ENCODE results near the gene CNTNAP2.

The CNTNAP2 gene

DNA sequence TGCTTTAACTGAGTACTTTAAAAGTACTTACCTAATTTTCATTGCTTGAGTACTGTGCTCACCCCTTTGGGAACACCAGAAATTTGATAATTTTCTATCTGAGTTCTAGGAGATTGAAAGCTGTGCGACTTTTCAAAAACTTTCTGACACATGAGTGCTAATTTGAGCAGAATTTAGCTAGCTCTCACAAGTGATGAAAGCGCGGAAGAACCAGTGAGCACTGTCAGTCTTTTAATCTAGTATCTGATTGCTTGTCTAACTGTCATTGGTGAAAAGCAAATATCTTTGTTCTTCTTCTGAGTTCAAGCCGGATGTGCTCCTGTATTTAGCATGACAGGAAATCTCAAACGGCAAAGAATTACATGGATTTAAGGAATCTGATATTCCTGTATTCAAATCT lies 899.4 kb downstream of the CNTNAP2 start:
- DNase-seq (ENCODE audit: low read depth): no peak
- H3K4me3 ChIP-seq (ENCODE audit: low read depth, low read length): no peak overlapping the region

DNA sequence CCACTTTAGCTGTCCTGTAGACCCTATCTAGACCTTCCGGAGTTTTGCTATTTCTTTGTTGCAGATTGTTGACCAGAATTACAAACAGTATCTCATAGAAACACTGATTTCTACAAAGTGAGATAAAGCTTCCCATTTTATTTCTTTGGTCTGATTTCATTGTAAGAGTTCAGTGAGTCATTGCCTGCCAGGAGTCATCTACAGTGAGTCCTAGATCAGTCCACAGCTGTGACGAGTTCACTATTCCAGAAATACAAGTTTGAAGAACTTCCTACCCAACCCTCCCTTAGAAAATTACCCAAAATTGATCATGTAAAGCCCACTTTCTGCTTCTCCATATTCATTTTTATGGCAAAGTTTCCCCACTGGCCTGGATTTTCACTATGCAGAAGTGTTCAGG lies 905.5 kb downstream of the CNTNAP2 start:
- no peak for DNase-seq (ENCODE audit: low read depth)
- H3K4me3 ChIP-seq (ENCODE audit: low read depth, low read length): no peak overlapping the region

DNA sequence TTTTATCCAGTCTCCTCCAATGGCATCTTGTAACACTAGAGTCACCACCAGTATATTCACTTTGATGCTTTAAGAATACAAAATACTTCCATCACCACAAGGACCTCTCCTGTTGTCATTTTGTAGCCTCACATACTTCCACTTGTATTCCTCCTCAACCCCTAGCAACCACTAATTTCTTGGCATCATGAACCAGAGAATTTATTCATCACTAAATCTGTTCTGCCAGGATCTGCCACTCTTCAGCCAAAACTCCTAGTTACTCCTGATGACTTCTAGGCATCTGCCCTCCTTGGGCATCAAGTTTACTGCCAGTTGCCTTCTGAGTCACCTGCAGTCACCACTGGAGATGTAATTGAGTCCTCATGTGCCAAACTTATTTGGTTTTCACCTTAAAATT lies 906.8 kb downstream of the CNTNAP2 start:
- no peak overlapping the region for H3K4me3 ChIP-seq (ENCODE audit: low read depth, low read length)
- no peak for DNase-seq (ENCODE audit: low read depth)

DNA sequence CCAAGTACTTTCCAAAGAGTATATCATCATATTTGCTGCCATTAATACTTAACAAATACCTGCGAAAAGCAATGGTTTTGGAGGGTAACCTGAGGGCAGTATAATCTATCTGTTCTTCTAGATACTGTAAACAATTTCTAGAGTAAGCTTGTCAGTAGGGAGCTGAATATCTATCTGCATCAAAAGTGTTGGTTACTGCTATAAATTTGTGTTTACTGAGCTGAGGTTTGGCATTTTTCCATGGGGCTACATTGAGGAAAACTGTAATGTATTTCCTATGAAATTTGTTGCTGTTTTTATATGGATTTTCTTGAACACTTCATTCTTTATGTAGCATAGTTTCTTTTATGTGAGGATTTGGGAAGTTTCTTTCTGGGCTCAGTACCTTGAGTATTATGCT lies 913.4 kb downstream of the CNTNAP2 start:
- DNase-seq (ENCODE audit: low read depth): no peak

DNA sequence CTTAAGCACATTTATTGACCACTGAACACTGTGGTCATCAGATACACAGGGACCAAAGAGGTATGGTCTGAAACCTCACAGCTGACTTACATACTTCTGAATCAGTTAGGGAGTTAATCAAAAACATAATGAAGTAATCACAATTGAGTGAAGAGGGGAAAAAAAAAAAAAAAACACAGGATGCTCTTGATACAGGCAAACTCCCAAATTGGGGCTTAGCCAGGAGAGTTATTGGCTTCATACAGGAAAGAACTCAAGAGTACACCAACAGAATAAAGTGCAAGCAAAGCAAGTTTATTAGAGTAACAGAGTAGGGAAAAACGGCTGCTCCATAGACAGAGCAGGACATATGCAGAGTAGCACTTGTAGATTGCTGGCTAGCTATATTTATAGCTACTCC lies 917.0 kb downstream of the CNTNAP2 start:
- no peak for DNase-seq (ENCODE audit: low read depth)
- no peak overlapping the region for H3K4me3 ChIP-seq (ENCODE audit: low read depth, low read length)

More for the DNA sequence above, 913.4 kb downstream of the CNTNAP2 start:
- H3K4me3 ChIP-seq (ENCODE audit: low read depth, low read length): no peak overlapping the region

DNA sequence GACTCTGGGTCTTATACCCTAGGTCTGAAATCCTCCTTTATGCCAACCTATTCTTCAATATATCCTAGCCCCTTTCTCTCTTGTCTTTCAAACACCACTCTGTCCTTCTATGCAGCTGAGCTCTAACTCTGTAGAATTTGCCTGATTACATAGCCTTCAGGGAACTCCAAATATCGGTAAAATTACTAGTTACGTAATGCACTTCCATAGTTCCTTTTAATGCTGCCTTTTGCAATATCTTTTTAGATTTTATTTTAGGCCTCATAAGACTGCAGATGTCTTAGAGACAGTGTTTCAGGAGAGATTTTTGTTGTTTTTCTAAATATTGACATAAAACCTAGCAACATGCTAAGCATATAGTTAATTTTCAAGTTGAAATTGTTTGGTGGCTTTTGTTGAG lies 924.8 kb downstream of the CNTNAP2 start:
- no peak for DNase-seq (ENCODE audit: low read depth)
- H3K4me3 ChIP-seq (ENCODE audit: low read depth, low read length): no peak overlapping the region

DNA sequence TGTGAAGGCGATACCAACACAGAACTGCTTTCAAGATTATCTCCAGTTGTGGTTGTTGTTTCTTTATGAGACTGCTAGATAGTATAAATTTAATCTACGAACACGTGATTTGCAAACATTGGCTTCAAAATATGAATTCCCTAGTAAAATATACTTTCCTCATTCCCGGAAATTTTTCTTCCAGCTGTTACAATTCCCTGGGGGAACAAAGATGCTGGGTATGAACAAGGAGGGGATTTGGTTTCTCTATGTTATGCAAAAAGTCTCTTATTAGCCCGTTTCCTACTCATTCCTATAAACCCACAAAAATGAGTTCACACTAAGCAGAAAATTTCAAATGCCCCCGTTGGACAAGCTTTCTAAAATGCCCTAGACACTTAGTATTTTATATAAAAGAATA lies 928.3 kb downstream of the CNTNAP2 start:
- no peak for DNase-seq (ENCODE audit: low read depth)
- H3K4me3 ChIP-seq (ENCODE audit: low read depth, low read length): no peak overlapping the region

DNA sequence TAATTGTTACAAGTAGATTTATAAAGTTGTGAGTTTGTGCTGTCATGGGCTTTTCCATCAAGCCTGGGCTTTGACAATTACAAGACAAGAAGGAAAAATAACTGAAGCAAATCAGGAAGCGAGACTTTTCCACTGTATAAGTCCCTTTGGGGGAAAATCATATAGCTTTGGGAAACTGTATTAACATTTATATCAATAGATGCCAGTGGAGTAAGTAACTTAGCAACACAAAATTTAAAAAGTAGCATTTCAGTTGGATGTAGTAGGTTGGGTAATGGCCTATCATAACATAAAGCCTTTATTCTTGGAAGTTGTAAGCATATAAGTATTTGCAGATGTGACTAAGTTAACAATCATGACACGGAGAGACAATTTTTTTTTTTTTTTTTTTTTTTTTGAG lies 931.1 kb downstream of the CNTNAP2 start:
- DNase-seq (ENCODE audit: low read depth): no peak
- no peak overlapping the region for H3K4me3 ChIP-seq (ENCODE audit: low read depth, low read length)

DNA sequence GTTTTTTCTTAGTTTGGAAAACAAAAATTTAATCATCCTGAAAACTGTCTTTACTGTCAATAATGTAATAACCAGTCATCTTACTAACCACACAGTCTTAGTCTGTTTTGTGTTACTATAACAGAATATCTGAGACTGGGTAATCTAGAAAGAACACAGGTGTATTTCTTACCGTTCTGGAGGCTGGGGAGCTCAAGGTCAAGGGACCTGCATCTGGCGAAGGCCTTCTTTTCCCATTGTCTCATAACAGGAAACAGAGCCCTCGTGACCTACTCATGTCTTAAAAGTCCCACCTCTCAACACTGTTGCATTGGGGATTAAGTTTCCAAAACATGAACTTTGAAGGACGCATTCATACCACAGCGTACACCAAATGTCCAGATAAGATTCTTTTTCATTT lies 932.3 kb downstream of the CNTNAP2 start:
- DNase-seq (ENCODE audit: low read depth): no peak
- no peak overlapping the region for H3K4me3 ChIP-seq (ENCODE audit: low read depth, low read length)

DNA sequence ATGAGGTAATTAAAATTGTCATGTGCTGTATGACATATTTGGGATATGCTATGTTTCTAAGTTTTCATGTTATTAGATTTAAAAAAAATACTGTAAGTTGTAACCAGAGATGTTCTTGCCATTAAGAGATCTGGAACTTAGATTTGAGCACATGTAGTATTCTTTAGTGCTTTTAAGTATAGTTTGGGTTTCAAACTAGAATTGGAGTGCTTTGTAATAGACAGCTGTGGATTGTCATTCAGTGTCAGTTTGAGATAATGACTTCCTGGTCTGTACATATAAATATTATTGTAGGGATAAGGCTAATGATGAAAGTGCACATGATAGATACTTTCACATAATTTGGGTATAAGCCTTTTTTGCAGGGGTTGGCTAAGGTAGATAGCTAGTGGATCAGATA lies 936.2 kb downstream of the CNTNAP2 start:
- DNase-seq (ENCODE audit: low read depth): no peak
- no peak overlapping the region for H3K4me3 ChIP-seq (ENCODE audit: low read depth, low read length)

DNA sequence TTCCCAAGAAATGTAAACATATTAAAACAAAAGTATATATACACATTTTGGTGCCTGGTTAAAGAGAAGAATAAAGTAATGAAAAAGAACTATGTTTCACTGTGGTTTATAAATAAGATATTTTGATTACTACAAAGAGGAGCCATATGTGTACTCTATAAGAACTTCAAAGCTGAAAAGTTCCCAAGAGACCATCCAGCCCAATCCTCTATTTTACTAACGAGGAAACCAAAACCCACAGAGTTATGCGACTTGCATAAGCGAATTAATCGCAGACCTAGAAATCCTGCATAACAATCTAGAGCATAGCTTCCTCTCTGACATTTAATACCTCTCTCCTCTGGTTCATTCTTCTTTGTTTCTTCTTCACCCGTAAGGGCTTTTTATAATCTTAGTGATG lies 937.1 kb downstream of the CNTNAP2 start:
- H3K4me3 ChIP-seq (ENCODE audit: low read depth, low read length): no peak overlapping the region
- no peak for DNase-seq (ENCODE audit: low read depth)

DNA sequence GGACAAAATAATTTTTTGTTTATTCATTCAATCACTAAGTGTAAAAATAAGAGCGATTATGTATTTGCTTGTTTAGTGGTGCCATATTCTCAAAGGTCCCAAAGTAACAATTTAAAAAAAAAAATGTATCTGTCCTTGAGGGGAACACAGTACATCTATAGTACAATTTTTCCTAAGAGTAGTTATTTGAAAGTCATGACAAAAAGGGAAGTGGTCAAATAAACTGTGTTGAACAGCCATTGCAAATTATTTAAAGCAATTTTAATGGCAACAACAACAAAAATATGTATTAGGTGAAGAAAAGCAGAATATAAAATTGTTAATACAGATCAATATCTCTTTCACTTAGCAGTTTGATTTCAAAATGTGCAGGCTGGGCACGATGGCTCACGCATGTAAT lies 943.5 kb downstream of the CNTNAP2 start:
- DNase-seq (ENCODE audit: low read depth): no peak
- no peak overlapping the region for H3K4me3 ChIP-seq (ENCODE audit: low read depth, low read length)

DNA sequence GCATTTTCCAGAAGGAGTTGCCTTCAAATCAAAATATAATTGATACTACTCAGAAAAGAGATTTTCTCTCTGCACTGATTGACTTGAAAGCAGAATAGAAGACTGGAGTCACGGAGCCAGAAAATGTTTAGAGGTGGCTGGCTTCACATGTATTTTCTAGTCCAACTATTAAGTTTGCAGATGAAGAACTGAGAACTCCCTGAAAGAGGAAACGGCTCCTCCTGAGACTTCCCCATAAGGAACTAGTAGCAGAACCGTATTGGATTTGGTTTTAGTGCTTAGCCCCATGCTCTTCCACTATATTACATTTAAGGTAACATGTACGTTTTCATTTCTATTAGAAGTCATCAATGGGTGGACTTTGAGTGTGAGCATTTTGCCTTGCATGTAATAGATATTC lies 946.3 kb downstream of the CNTNAP2 start:
- DNase-seq (ENCODE audit: low read depth): no peak
- no peak overlapping the region for H3K4me3 ChIP-seq (ENCODE audit: low read depth, low read length)

DNA sequence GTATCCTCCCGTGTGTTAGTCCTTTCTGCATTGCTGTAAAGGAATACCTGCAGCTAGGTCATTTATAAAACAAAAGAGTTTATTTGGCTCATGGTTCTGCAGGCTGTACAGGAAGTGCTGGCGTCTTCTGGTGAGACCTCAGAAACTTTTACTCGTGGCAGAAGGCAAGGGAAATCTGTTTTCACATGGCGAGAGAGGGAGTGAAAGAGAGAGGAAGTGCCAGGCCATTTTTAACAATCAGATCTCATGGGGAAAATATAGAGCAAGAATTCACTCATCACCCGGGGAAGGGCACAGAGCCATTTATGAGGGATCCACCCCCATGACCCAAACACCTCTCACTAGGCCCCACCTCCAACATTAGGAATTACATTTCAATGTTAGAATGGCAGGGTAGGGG lies 952.2 kb downstream of the CNTNAP2 start:
- DNase-seq (ENCODE audit: low read depth): no peak

DNA sequence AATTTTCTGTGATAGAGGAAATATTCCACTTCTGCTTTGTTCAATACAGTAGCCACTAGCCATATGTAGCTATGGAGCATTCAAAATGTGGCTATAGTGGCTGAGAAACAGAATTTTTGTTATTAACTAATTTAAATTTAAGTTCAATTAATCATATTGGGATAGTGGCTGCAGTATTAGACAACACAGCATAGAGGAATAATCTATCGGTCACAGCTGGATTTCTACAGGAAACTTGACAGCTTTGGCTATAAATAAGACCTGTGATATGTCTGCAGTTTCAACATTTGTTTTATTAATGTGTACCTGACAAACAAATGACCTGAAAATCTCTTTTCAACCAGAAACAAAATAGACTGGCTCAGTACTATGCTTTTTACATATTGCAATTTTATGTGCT lies 953.2 kb downstream of the CNTNAP2 start:
- no peak for DNase-seq (ENCODE audit: low read depth)
- H3K4me3 ChIP-seq (ENCODE audit: low read depth, low read length): no peak overlapping the region

More for the DNA sequence above, 952.2 kb downstream of the CNTNAP2 start:
- no peak overlapping the region for H3K4me3 ChIP-seq (ENCODE audit: low read depth, low read length)

DNA sequence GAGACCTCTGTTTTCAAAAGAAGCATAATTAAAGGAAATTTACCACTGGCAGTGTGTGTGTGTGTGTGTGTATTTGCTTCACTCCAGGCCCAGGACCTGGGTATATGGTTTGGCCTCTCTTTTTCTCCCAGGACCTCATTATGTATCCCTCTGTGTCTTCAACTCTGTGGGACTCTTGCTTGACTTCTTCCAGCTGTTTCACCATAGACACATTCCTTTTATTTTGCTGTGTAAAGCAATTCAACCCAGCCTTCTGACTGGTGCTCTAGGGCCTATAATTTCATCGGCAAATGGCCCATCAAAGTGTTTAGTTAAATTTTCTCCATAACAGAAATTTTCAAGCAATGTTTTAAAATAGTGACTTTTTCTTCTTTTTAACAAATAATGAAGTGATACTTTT lies 954.3 kb downstream of the CNTNAP2 start:
- DNase-seq (ENCODE audit: low read depth): no peak
- no peak overlapping the region for H3K4me3 ChIP-seq (ENCODE audit: low read depth, low read length)

DNA sequence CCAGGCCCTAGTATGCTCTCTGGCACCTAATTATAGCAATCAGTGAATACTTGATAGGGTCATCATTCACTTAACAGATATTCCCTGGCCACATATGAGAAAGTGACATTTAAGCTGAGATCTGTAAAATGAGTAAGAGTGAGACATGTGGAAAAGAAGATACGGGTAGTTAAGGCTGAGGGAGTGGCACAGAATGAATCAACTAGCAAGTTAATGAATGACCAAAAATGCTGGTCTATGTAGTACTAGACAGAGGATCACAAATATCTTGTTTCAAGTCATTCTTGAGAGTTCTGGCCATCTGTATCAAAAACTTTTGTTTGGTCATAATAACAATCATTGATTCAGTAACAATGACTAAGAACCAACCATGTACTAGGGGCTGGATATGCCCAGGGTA lies 954.9 kb downstream of the CNTNAP2 start:
- H3K4me3 ChIP-seq (ENCODE audit: low read depth, low read length): no peak overlapping the region
- no peak for DNase-seq (ENCODE audit: low read depth)

DNA sequence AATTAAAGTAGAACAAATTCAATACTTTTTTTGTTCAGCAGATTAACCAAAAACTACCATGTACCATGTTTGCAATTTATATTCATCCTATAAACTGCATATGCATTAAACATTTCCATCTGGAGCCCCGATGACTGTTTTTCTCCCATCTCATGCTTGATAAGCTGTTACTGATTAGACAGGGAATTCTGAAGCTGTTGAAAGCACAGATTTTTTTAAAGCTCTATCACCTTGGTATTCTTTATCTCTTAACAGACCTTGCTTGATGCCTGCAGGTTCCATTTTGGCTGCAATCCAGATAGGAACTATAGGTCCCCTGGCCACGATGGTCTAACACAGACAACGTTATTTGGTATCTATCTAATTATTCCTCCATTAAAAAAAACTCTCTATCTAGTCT lies 961.7 kb downstream of the CNTNAP2 start:
- DNase-seq (ENCODE audit: low read depth): no peak
- H3K4me3 ChIP-seq (ENCODE audit: low read depth, low read length): no peak overlapping the region

DNA sequence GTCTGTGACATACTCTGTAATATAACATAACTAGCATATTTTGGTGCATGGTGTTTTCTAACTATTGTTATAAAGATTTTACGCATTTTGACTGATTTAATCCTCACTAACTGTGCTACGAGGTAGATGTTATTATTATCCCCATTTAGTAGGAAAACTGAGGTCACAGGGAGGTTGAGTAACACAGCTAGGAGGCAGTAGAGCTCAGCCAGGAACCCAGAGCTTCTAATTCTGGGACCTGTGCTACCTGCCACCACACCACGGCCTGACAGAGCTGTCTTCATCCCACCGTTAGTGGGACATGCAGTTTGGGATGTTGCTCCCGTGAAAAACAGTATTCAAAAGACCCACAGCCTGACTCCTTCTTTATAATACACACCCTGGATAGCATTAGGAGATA lies 962.5 kb downstream of the CNTNAP2 start:
- H3K4me3 ChIP-seq (ENCODE audit: low read depth, low read length): no peak overlapping the region
- no peak for DNase-seq (ENCODE audit: low read depth)

DNA sequence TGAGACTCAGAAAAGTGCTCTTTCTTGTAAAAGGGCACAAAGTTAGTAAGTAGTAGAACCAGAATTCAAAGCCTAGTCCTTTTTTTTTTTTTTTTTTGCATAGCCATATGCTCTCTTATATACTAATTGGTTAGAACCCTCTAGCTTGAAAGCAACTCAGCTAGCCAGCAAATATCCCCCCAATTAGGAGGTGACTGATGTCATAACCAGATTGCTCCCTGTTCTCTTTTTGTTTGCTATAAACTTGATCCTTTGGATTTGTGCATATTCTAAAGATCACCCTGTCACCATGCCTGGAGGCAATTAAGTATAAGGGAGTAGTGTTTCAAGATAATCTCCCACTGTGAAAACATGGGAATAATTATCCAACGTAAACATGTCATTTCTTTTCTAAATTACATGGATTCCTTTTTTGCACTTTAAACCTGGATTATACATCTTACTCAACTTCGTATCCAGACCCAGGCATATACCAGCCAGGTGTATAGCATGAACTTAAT lies 963.4 kb downstream of the CNTNAP2 start:
- no peak for DNase-seq (ENCODE audit: low read depth)
- no peak overlapping the region for H3K4me3 ChIP-seq (ENCODE audit: low read depth, low read length)

DNA sequence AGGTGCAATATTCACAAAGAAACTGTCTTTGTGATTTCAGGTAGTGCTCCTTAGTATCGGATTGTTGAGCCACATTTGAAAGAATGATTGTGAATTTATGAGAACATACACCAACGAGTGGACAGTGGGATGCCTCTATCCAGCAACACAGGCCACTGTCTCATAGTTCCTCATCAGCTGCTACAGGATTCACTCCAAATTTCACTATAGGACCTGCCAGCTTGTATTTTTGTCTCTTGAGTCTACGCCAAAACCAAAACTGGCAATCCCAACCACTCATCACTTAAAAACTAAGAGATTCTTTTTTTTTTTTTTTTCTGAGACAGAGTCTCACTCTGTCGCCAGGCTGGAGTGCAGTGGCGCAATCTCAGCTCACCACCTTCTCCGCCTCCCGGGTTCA lies 964.5 kb downstream of the CNTNAP2 start:
- no peak overlapping the region for H3K4me3 ChIP-seq (ENCODE audit: low read depth, low read length)
- no peak for DNase-seq (ENCODE audit: low read depth)

DNA sequence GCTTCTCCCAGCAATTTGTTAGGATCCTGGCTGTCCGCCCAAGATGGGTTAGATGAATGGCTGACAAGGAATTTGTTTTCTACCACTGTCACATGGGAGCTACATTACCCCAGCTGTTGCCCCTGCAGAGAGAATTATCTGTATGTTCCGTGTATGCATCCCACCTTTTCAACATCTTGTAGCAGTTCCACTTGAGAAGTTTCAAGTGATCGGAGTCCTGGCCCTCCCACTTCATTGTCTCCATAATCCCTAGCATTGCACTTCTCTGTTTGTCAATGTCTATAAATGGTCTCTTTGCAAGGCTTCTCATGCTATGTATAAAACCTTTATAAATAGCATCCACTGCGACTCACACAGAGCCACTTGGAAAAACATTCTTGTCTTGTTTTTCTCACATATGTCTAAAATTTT lies 972.5 kb downstream of the CNTNAP2 start:
- DNase-seq (ENCODE audit: low read depth): no peak
- H3K4me3 ChIP-seq (ENCODE audit: low read depth, low read length): no peak overlapping the region

Measured in skeletal muscle cell (primary cell).